Hematopoietic multipotent progenitor cell treated with erythropoietin and hydrocortisone succinate and interleukin-3 and kit ligand, for 4 days (in vitro differentiated cells): ENCODE data around the gene NEURL1B.
"Not testable (repeated sequence)": the region's sequence is repeated elsewhere in the genome, so short reads cannot be mapped to it uniquely, and the experiment has no call there.

Source experiments
- DNase-seq: peaks from one replicate; pipeline ENCODE4 v3.0.0-alpha.2; 2015

The NEURL1B gene

GRCh38 chr5:172699999-172700364 lies 58.9 kb downstream of the NEURL1B start:
- no peak for DNase-seq

GRCh38 chr5:172700365-172701290 lies 59.6 kb downstream of the NEURL1B start:
- DNase-seq = no peak

GRCh38 chr5:172701291-172701656 lies 60.2 kb downstream of the NEURL1B start:
- no peak for DNase-seq

- DNase-seq = no peak
Observed at GRCh38 chr5:172703952-172704351, 62.9 kb downstream of the NEURL1B start.

- DNase-seq = no peak
Observed at GRCh38 chr5:172705576-172706084, 64.6 kb downstream of the NEURL1B start.

- no peak for DNase-seq
Observed at GRCh38 chr5:172706796-172707195, 65.7 kb downstream of the NEURL1B start.

- DNase-seq = peak; percentile 65
Observed at GRCh38 chr5:172707285-172708182, 66.5 kb downstream of the NEURL1B start.

- no peak for DNase-seq
Observed at GRCh38 chr5:172708183-172708505, 67.1 kb downstream of the NEURL1B start.

GRCh38 chr5:172710676-172711075 lies 69.6 kb downstream of the NEURL1B start:
- DNase-seq = no peak

GRCh38 chr5:172711321-172711861 lies 70.3 kb downstream of the NEURL1B start:
- not testable (repeated sequence) for DNase-seq

GRCh38 chr5:172712610-172713009 lies 71.5 kb downstream of the NEURL1B start:
- no peak for DNase-seq

- peak; percentile 59 for DNase-seq
Observed at GRCh38 chr5:172713113-172713808, 72.2 kb downstream of the NEURL1B start.

- no peak for DNase-seq
Observed at GRCh38 chr5:172713809-172714490, 72.9 kb downstream of the NEURL1B start.

GRCh38 chr5:172714491-172715420 lies 73.7 kb downstream of the NEURL1B start:
- peak; percentile 87 for DNase-seq

GRCh38 chr5:172715421-172715780 lies 74.3 kb downstream of the NEURL1B start:
- DNase-seq = no peak

GRCh38 chr5:172715931-172716682 lies 75.0 kb downstream of the NEURL1B start:
- no peak for DNase-seq

- peak; percentile 88 for DNase-seq
Observed at GRCh38 chr5:172716796-172717313, 75.8 kb downstream of the NEURL1B start.

- no peak for DNase-seq
Observed at GRCh38 chr5:172717481-172718195, 76.6 kb downstream of the NEURL1B start.

- no peak for DNase-seq
Observed at GRCh38 chr5:172718527-172719114, 77.6 kb downstream of the NEURL1B start.
